Hepatocyte (in vitro differentiated cells): ENCODE data around the gene MMD.

ENCODE experiments used
- EZH2 ChIP-seq: fragments of 200-600 bp; sonication (generic); IDR thresholded peaks from 2 replicates; pipeline ENCODE4 v1.6.1; 2016; ENCODE audit warnings: antibody characterized with exemption, mild to moderate bottlenecking, borderline replicate concordance
- TF ChIP-seq, protein P1 (sequence below): fragments of 200-600 bp; sonication (generic); IDR thresholded peaks from 2 replicates; pipeline ENCODE4 v1.5.1; 2016; ENCODE audit warnings: antibody characterized with exemption, mild to moderate bottlenecking; ENCODE audit not compliant: poor library complexity

DNA sequence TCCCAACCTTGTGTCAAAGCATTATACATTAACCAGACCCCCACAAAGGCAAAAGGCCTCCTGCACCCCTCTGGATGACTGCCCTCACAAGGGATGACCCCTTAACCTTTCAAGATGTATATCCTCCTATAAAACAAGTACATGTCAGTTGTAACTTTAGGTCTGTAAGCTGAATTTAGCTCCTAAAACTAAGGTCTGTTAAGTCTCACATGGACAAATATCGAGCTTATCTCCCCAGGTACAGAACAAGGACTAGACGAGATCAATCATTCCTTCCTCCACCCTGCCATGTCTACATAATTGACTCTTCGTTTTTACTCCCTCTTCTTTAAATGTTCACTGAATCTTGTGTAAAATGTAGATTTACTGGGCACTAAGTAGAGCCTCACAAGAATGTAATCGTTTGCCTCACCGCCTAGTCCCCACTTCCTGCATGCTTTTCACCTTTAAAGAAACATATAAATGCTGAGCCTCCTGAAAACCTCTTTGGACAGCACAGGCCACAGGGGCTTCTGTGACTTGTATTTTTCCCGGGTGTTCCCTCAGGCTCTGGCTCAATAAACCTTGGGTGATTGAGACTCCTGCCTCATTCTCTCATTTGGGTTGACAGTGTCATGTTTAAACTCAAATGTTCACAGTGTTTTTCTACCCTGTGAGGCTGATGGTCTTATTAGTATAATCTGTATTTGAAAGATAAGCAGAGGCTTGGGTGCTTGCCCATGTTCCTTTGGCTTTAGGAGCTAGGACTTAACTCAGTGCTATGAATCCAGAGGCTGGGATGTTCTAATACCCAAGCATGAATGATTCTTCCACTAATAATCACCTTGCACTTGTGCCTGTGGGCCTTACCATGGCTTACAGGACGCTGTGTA is 37.6 kb downstream of the MMD start:
- TF ChIP-seq, protein P1, sequence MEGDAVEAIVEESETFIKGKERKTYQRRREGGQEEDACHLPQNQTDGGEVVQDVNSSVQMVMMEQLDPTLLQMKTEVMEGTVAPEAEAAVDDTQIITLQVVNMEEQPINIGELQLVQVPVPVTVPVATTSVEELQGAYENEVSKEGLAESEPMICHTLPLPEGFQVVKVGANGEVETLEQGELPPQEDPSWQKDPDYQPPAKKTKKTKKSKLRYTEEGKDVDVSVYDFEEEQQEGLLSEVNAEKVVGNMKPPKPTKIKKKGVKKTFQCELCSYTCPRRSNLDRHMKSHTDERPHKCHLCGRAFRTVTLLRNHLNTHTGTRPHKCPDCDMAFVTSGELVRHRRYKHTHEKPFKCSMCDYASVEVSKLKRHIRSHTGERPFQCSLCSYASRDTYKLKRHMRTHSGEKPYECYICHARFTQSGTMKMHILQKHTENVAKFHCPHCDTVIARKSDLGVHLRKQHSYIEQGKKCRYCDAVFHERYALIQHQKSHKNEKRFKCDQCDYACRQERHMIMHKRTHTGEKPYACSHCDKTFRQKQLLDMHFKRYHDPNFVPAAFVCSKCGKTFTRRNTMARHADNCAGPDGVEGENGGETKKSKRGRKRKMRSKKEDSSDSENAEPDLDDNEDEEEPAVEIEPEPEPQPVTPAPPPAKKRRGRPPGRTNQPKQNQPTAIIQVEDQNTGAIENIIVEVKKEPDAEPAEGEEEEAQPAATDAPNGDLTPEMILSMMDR, result no peak
- TF ChIP-seq EZH2, result no peak
